Heart right ventricle (tissue), 16 donors: Measurements from ENCODE around the gene PICALM. TPM values are rescaled to one million over a fixed set of nuclear protein-coding genes. Genes with fewer than 3 reads are reported as not detected.
A peak's percentile ranks its signal among the peaks of the same experiment; 100 is the strongest.

Experiments used
- ATAC-seq, 8 donors: fragments of 200-7000 bp; cut with Tn5 transposase; one replicate each; pipeline ENCODE4 v1.9.1; 2020; ENCODE audit warnings: mild to moderate bottlenecking in 8 of 8, moderate library complexity in 8 of 8, moderate number of reproducible peaks in 1 of 8
- DNase-seq, 2 donors: peaks; one replicate each; pipeline ENCODE4 v3.0.0-alpha.2; 2020
- H3K27ac ChIP-seq, 10 donors: fragments of 200-600 bp; sonication (generic) in 2 of 10; one replicate each; pipeline versions ENCODE4 v1.5.0 to v1.8.0; 2020 to 2022; ENCODE audit warnings: mild to moderate bottlenecking in 3 of 10
- H3K27me3 ChIP-seq, 7 donors: fragments of 200-600 bp; one replicate each; pipeline ENCODE4 v1.8.0; 2021 to 2022; ENCODE audit warnings: mild to moderate bottlenecking in 2 of 7
- H3K36me3 ChIP-seq, 9 donors: fragments of 200-600 bp; sonication (generic) in 1 of 9; one replicate each; pipeline versions ENCODE4 v1.5.0 to v1.8.0; 2020 to 2022; ENCODE audit warnings: mild to moderate bottlenecking in 2 of 9
- H3K4me1 ChIP-seq, 9 donors: fragments of 200-600 bp; sonication (generic) in 1 of 9; one replicate each; pipeline versions ENCODE4 v1.5.0 to v1.8.0; 2020 to 2022; ENCODE audit warnings: mild to moderate bottlenecking in 4 of 9
- H3K4me3 ChIP-seq, 10 donors: fragments of 200-600 bp; sonication (generic) in 2 of 10; one replicate each; pipeline versions ENCODE4 v1.5.0 to v1.8.0; 2020 to 2022; ENCODE audit warnings: mild to moderate bottlenecking in 7 of 10, moderate library complexity in 2 of 10
- H3K9me3 ChIP-seq, 11 donors: fragments of 200-600 bp in 10 of 11; sonication (generic) in 2 of 11; one replicate each; pipeline versions ENCODE4 v1.5.0 to v1.8.0; 2013 to 2022; ENCODE audit warnings: mild to moderate bottlenecking in 2 of 11, control low read depth in 1 of 11, moderate library complexity in 1 of 11
- CTCF ChIP-seq, 9 donors: fragments of 200-600 bp; sonication (generic) in 2 of 9; IDR thresholded peaks; one replicate each; pipeline versions ENCODE4 v1.5.0 to v1.8.0; 2021 to 2022; ENCODE audit warnings: antibody characterized with exemption in 9 of 9, mild to moderate bottlenecking in 5 of 9, moderate library complexity in 1 of 9
- WGBS, 2 donors: extraction: QIAGEN DNeasy Blood & Tissue Kit; methylation state at CpG; one replicate each; pipeline ENCODE4 v1.1.7; 2013; ENCODE audit warnings: inconsistent platforms in 1 of 2; 5-methylcytosine and 5-hydroxymethylcytosine counted together
- intact Hi-C, 10 donors: fragments of 100-400 bp; cut with DNase I; formaldehyde crosslinking; loops; one replicate each; pipeline versions ENCODE4 v1.11.1 to v1.14.2; 2022
- polyA plus RNA-seq, 2 donors: library from polyadenylated mRNA; stranded (reverse); fragments of 200-250 nt; gene quantifications; one replicate each; pipeline ENCODE4 v1.2.3, GENCODE V29; 2013
- total RNA-seq, 10 donors: library from RNA; stranded (reverse); fragmentation: NEBNext Ultra II Directional in 3 of 10; extraction: Animal tissue kit (Norgen Biotek cat#: 25700) in 3 of 10; gene quantifications; one replicate each; pipeline versions ENCODE4 v1.2.1 to v1.2.4, GENCODE V29; 2021 to 2023
- donor health status: Arrhythmogenic right ventricular cardiomyopathy.
- donor health status: ischemic (EF 13 %, LVEDD 7.1; RV severe dilation, severe dysfunction).
- donor health status: healthy with polysubstance abuse.
- donor health status: DM: no; HTN: yes; CAD: no.
- donor health status: DM: no; HTN: no; CAD: no.
- donor health status: ischemic (EF 25% LVEDD 6.9; RV normal size, moderate dysfunction).
- donor health status: ischemic (EF 25% LVEDD 5.7; RV mildly dilated, moderate dysfunction).
- donor health status: healthy.
- donor health status: DM: yes; HTN: yes; CAD: no.
- donor health status: Ischemic cardiomyopathy.
- donor health status: ischemic (EF 35%, LVEDD 5.7; RV mildly dilated, moderate dysfunction).
- donor health status: nonischemic (EF 11% LVEDD 7.7; RV severe dilation, severe dysfunction).
- donor health status: DM: yes; HTN: yes; CAD: no.
- donor health status: PGD.
- donor health status: ischemic (EF 29% LVEDD 5.4; RV normal size, mild dysfunction).
- donor health status: nonischemic (EF 23%, LVEDD 6.1; RV moderate dilation, normal function).

Gene PICALM
- total and polyA plus RNA-seq, 12 donors, result 40.7 to 206 (median 161) TPM

- H3K27ac ChIP-seq, result peak overlapping the region in 6 of 10 donors; percentile 3 to 86 (median 72)
- intact Hi-C loops, result loop anchor here in 4 of 10 donors (5.0 to 10.0 kb wide), 4 partner anchors 89 to 349 kb away; partner anchors contain the start of gene CCDC83 (in 3 of the 4)
- H3K9me3 ChIP-seq, result no peaks in the 10 kb centered on the region
These were observed 122.7 kb downstream of the PICALM start for GRCh38 chr11:85946221-85946620.

GRCh38 chr11:85945788-85946187, 123.1 kb downstream of the PICALM start:
- no peaks in the 10 kb centered on the region for H3K36me3 ChIP-seq
- peak overlapping the region in 1 of 10 donors; percentile 86 for H3K27ac ChIP-seq
- no peak for DNase-seq
- H3K27me3 ChIP-seq, result no peaks in the 10 kb centered on the region
- ATAC-seq, result no peak
- intact Hi-C loops, result loop anchor here in 4 of 10 donors (5.0 to 10.0 kb wide), 4 partner anchors 88 to 349 kb away; partner anchors contain the start of gene CCDC83 (in 3 of the 4)
- H3K9me3 ChIP-seq, result no peaks in the 10 kb centered on the region
- no peak overlapping the region for H3K4me3 ChIP-seq
- no peak for TF ChIP-seq CTCF (IDR thresholded peaks at IDR 0.05)
- peaks cover 8 to 48% (median 32%) of the 10 kb centered on the region in 9 donors for H3K4me1 ChIP-seq

More at GRCh38 chr11:85946221-85946620, 122.7 kb downstream of the PICALM start:
- no peak overlapping the region for H3K4me3 ChIP-seq
- H3K36me3 ChIP-seq, result no peaks in the 10 kb centered on the region
- peak in 3 of 9 donors; percentile 8 to 28 (median 11) for TF ChIP-seq CTCF (IDR thresholded peaks at IDR 0.05)
- DNase-seq, result no peak
- no peaks in the 10 kb centered on the region for H3K27me3 ChIP-seq
- peaks cover 8 to 46% (median 32%) of the 10 kb centered on the region in 9 donors for H3K4me1 ChIP-seq
- no peak for ATAC-seq

- Histone ChIP-seq H3K4me3 (no peak overlapping the region), H3K27me3 (no peaks in the 10 kb centered on the region), H3K27ac (no peak overlapping the region), H3K9me3 (no peaks in the 10 kb centered on the region), H3K4me1 (peaks cover 8 to 48% (median 32%) of the 10 kb centered on the region in 9 donors), H3K36me3 (no peaks in the 10 kb centered on the region)
- 95 to 98% methylated on average over 2 of the region's 2 CpGs for WGBS, 2 donors
- no peak for TF ChIP-seq CTCF (IDR thresholded peaks at IDR 0.05)
- no peak for ATAC-seq
- intact Hi-C loops, result loop anchor here in 4 of 10 donors (5.0 to 10.0 kb wide), 4 partner anchors 88 to 350 kb away; partner anchors contain the start of gene CCDC83 (in 3 of the 4)
- no peak for DNase-seq
These were observed 123.6 kb downstream of the PICALM start for GRCh38 chr11:85945296-85945695.

- H3K27ac ChIP-seq, result no peak overlapping the region
- TF ChIP-seq CTCF (IDR thresholded peaks at IDR 0.05), result peak; percentile 41 to 87 (median 74)
- no peaks in the 10 kb centered on the region for H3K9me3 ChIP-seq
- no peaks in the 10 kb centered on the region for H3K27me3 ChIP-seq
- no peak overlapping the region for H3K4me3 ChIP-seq
- no peaks in the 10 kb centered on the region for H3K36me3 ChIP-seq
- 24 to 35% methylated on average over 6 of the region's 6 CpGs for WGBS, 2 donors
- peak; percentile 25 to 58 for DNase-seq
- intact Hi-C loops, result loop anchor here in 9 of 10 donors (1.0 to 10.0 kb wide), 9 partner anchors 87 to 353 kb away; partner anchors contain the start of gene CCDC83 (in 2 of the 9)
- H3K4me1 ChIP-seq, result peaks cover 1 to 22% (median 7%) of the 10 kb centered on the region in 9 donors
- ATAC-seq, result peak; percentile 63 to 89 (median 80)
These were observed 127.4 kb downstream of the PICALM start for GRCh38 chr11:85941380-85941973.
